Measurements from ENCODE around the gene DUOXA1.
"Not testable (repeated sequence)": the region's sequence is repeated elsewhere in the genome, so short reads cannot be mapped to it uniquely, and the experiment has no call there.

The DUOXA1 gene

DNA sequence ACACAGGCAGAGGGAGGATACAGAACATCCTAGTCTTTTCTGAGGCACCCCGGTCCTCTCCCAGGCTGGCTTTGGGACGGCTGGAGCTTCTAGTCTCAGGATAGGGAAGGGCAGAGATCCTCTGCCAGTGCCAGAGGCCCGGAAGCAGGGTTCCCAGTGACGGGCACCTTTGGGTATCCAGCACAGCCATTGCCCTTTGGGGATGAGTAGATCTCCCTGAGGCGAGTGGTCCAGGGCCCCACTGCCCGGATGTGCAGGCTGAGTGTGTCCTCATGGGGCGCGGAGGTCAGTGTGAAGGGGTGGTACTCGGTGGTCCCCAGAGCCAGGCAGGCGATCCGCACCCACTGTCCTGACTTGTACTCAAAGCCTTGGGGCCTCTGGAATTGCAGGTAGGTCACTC is 34.0 kb downstream of the DUOXA1 start:
- Mint-ChIP-seq H3K9me3 (no peaks in the 10 kb centered on the region), H3K4me1 (no peaks in the 10 kb centered on the region), H3K4me3 (no peak overlapping the region), H3K36me3 (no peaks in the 10 kb centered on the region), H3K27me3 (peaks cover 3% of the 10 kb centered on the region), H3K27ac (no peak overlapping the region)

DNA sequence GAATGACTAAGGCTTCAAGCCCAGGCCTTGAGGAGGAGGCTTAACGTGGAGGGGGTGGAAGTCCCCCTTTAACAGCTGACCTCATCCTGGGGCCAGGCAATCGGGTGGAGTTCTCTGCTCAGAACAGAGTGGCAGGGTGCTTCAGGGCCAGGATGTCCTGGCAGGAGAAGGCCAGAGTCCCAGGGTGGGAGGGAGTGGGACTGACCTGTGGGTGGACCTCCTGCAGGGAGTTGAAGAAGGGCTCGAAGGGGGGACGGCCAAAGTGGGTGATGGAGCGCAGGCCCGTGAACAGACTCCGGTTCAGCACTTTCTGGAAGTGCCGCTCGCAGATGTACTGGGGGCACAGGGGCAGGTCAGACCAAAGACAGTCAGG is 35.3 kb downstream of the DUOXA1 start:
- H3K27ac Mint-ChIP-seq: no peak overlapping the region
- H3K4me3 Mint-ChIP-seq: no peak overlapping the region
- H3K36me3 Mint-ChIP-seq: no peaks in the 10 kb centered on the region
- H3K27me3 Mint-ChIP-seq: peaks cover 6% of the 10 kb centered on the region
- H3K4me1 Mint-ChIP-seq: no peaks in the 10 kb centered on the region
- no peaks in the 10 kb centered on the region for H3K9me3 Mint-ChIP-seq

DNA sequence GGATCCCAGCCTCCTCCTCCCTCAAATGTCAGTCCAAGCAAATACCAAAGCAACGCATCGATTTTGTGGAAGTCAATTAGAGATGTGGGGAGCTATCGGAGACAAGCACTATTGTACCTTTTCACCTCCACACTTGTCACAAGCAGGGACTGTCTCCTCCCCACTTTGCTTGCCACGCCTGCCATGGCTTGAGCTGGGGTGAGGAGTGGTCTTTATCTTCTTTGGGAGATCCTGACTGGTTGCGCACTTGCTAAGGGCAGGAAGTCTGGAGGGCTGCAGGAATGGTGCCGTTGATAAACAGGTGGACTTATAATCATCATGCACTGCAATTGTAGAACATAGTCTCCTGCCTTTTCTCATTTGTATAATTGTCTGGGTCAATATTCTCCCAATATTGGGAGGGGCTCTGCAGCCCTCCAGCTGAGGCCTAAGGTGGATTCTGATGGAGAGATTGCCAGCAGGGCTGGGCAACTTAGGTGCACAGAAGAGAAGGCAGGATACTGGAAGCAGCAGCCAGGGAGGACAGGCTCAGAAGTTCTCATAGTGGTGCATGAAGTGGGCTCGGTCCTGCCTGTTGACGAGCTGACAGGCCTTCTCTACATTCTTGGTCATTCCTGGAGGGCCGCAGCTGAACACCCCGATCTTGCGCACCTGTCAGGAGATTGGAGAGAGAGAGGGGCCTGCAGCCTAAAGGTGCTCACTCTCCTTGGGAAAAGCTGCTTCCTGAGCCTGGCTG is 35.9 kb downstream of the DUOXA1 start:
- Mint-ChIP-seq H3K27me3 (peaks cover 7% of the 10 kb centered on the region), H3K4me3 (no peak overlapping the region), H3K36me3 (no peaks in the 10 kb centered on the region), H3K9me3 (no peaks in the 10 kb centered on the region), H3K4me1 (no peaks in the 10 kb centered on the region), H3K27ac (no peak overlapping the region)

DNA sequence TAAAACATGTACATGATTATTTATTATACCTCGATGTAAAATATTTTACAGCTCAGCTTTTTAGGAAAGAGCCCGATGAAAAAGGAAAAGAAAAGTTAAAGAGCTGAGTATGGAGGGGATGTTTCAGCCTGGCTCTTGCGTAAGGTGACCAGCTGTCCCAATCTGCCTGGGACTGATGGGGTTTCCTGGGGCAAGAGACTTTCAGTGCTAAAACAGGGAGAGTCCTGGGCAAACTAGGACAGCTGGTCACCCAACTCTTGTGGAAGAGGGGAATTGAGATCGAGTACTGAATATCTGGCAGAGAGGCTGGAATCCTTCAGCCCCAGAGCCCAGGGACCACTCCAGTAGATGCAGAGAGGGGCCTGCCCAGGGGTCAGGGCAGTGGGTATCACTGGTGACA is 36.7 kb downstream of the DUOXA1 start:
- no peak overlapping the region for H3K27ac Mint-ChIP-seq
- no peaks in the 10 kb centered on the region for H3K36me3 Mint-ChIP-seq
- H3K27me3 Mint-ChIP-seq: peaks cover 9% of the 10 kb centered on the region
- H3K9me3 Mint-ChIP-seq: no peaks in the 10 kb centered on the region
- no peak overlapping the region for H3K4me3 Mint-ChIP-seq
- no peaks in the 10 kb centered on the region for H3K4me1 Mint-ChIP-seq

DNA sequence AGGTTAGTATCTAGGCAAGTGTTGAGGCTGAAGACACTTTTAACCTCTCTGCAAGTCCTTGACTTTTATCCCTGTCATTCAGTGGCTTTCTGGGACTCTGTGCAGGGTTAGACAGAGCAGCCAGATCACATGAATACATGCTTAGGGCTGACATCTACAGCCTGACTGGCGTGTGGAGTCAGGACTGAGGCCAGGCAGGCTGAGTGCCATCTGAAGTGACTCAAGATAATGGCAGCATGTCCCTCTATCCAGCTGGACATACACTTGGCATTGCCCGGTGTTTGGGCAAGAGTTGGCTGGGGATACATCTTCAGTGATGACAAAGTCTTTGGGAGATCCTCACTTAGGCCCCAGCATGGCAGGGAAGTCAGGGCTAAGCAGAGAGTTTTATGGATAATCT is 38.1 kb downstream of the DUOXA1 start:
- H3K4me3 Mint-ChIP-seq: no peak overlapping the region
- no peaks in the 10 kb centered on the region for H3K36me3 Mint-ChIP-seq
- H3K27me3 Mint-ChIP-seq: peaks cover 10% of the 10 kb centered on the region
- no peaks in the 10 kb centered on the region for H3K9me3 Mint-ChIP-seq
- H3K4me1 Mint-ChIP-seq: no peaks in the 10 kb centered on the region
- no peak overlapping the region for H3K27ac Mint-ChIP-seq

DNA sequence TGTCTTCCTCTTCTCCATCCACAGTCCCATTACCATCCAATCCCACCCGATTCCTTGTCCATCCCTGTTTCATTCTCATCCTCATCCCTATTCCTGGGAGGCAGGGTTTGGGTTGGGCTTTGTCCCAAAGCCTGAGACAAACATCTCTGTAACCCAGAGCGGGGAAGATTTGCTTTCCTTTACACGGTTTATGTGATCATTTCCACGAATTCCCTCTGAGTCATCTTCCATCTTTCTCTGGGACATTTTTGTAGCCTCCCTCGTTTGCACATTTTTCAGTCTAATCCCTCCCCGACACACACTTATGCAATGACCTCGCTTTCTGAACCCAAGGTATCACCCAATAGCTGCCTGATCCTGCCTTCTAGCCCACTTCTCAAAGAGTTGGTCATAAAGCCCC is 38.5 kb downstream of the DUOXA1 start:
- H3K36me3 Mint-ChIP-seq: no peaks in the 10 kb centered on the region
- peaks cover 10% of the 10 kb centered on the region for H3K27me3 Mint-ChIP-seq
- no peak overlapping the region for H3K4me3 Mint-ChIP-seq
- H3K4me1 Mint-ChIP-seq: no peaks in the 10 kb centered on the region
- no peaks in the 10 kb centered on the region for H3K9me3 Mint-ChIP-seq
- no peak overlapping the region for H3K27ac Mint-ChIP-seq

DNA sequence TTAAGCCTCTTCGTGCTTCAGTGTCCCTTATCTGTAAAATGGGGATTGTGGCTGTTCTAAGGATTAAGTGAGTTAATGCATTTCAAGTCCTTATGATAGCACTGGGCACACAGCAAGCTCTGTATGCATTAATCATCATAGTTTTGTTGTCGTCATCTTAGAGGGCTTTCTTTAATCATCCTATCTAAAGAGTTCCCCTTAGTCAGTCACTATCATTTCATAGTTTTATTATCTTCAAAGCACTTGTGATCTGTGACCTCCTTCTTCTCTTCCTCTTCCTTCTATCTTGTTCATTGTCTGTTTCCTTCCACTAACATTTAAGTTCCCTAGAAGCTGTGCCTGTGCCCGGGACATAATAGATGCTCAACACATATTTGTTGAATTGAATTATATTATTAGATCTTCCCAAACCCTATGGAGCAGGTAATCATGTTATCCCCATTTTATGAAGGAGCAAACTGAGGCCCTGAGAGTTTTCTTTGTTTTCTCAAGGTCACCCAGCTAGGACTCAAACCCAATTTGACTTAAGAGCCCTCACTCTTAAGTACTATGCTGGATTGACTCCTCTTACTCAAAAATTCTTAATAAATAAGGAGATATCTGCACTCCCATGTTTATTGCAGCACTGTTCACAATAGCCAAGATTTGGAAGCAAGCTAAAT is 39.8 kb downstream of the DUOXA1 start:
- no peaks in the 10 kb centered on the region for H3K36me3 Mint-ChIP-seq
- no peak overlapping the region for H3K27ac Mint-ChIP-seq
- no peaks in the 10 kb centered on the region for H3K9me3 Mint-ChIP-seq
- no peak overlapping the region for H3K4me3 Mint-ChIP-seq
- H3K4me1 Mint-ChIP-seq: no peaks in the 10 kb centered on the region
- peaks cover 15% of the 10 kb centered on the region for H3K27me3 Mint-ChIP-seq

DNA sequence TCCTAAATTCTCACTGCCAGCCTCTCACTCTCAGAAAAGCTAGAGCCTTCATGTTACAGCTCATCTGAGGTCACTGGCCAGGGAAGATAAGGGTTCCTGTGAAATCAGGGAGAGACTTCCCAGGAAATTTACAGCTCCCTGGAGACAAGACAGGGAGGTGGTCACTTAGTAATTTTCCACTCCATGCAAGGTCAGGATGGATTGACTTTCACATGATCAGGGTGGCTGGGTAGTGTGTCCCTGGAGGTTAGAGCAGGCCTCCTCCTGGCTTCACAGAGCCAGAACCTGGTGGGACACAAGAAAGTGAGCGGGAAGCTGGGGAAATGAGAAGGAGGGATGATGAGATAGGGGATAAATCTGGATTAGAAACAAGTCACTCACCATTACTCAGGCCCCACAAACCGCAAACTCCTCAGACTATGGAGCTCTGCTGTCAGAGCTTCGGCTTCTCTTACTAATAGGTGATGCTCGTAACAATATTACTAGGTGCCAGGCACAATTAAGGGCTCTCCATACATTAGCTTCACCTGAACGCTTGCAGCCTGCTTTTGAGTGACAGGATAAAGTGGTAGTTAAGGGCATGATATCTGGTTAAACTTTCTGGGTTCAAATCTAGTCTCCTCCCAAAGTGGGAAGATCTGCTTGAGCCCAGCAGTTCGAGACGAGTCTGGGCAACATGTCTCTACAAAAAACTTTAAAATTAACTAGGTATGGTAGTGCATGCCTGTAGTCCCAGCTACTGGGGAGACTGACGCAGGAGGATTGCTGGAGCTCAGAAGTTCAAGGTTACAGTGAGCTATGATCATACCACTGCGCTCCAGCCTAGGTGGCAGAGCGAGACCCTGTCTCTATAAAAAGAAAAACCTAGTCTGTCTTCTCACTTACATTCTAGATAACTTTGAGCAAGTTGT is 40.6 kb downstream of the DUOXA1 start:
- no peaks in the 10 kb centered on the region for H3K4me1 Mint-ChIP-seq
- H3K36me3 Mint-ChIP-seq: no peaks in the 10 kb centered on the region
- no peaks in the 10 kb centered on the region for H3K9me3 Mint-ChIP-seq
- no peak overlapping the region for H3K4me3 Mint-ChIP-seq
- H3K27me3 Mint-ChIP-seq: peaks cover 15% of the 10 kb centered on the region
- no peak overlapping the region for H3K27ac Mint-ChIP-seq

DNA sequence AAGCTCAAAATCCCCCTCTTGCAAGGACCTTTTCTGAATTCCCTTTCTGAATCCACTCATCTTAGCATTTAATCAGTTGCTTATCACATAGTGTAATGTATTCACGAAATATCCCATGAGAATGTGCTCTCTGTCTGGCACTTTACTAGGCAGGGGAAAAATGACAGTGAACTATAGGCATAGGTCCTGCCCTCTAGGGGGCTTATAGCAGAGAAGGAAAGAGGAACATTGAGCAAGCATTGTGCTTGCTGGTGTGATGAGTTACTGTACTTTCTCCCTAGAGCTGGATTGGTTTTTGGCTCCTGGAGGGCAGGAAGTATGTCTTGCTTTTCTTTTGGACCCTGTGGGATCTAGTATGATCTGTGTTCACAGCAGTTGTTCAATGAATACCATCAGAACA is 42.2 kb downstream of the DUOXA1 start:
- Mint-ChIP-seq H3K9me3 (no peaks in the 10 kb centered on the region), H3K36me3 (no peaks in the 10 kb centered on the region), H3K27me3 (peaks cover 17% of the 10 kb centered on the region), H3K4me1 (no peaks in the 10 kb centered on the region), H3K27ac (no peak overlapping the region), H3K4me3 (no peak overlapping the region)

DNA sequence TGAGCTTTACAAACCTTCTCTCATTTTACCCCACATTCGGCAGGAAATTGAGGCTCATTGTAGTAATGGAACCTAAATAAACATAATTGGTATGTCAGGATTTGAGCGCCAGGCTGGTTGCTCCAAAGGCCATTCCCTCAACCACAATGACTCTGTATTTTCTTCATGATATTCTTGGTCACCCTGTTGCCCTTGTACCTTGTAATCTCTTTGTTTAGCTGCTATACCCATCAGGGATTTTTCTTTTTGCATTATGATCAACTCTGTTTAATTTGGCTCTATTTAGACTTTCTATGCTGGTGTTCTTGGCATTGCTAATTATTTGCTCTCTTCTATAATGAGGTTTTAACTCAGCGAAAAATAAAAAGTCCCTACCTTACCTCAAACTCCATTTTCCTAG is 45.5 kb downstream of the DUOXA1 start:
- H3K27me3 Mint-ChIP-seq: peaks cover 13% of the 10 kb centered on the region
- no peak overlapping the region for H3K27ac Mint-ChIP-seq
- no peaks in the 10 kb centered on the region for H3K36me3 Mint-ChIP-seq
- no peaks in the 10 kb centered on the region for H3K9me3 Mint-ChIP-seq
- no peaks in the 10 kb centered on the region for H3K4me1 Mint-ChIP-seq
- H3K4me3 Mint-ChIP-seq: no peak overlapping the region

DNA sequence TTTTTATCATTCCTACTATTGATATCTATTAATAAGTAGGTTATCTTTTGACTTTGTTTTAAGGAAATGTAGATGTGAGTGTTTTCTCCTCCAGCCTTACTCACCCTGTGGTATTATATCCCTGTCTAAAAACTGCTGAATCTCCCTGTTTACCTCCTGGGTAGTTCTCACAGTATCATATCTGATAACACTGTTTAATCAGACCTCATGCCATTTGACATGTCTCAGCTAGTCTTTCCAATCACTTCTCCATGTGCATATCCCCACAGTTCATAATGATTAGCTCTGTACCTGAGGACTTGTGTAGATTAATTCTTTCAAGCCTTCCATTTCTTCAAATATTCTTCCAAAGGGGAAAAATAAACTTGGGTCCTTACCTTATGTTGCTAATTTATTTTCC is 46.5 kb downstream of the DUOXA1 start:
- Mint-ChIP-seq H3K36me3 (no peaks in the 10 kb centered on the region), H3K4me3 (no peak overlapping the region), H3K27ac (no peak overlapping the region), H3K9me3 (no peaks in the 10 kb centered on the region), H3K27me3 (peaks cover 10% of the 10 kb centered on the region), H3K4me1 (no peaks in the 10 kb centered on the region)

DNA sequence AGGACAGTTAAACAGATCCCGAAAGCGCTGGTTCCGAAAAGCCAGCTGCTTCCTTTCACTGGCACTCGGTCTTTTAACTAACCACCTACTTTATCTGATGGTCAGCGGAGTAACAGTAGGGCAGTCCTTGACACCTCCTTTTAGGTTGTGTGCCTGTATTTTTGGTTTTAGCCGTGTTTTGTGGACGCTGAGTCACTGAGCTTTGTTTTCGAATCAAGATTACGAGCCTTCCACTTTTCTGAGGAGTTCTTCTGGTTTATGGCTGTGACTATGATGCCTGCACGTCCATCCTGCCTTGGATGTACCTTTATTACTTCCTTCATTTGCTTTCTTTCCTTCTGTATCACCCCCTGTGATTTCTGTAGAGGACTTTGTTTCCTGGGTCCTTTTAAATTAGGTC is 47.3 kb downstream of the DUOXA1 start:
- peaks cover 10% of the 10 kb centered on the region for H3K27me3 Mint-ChIP-seq
- not testable (repeated sequence) for H3K9me3 Mint-ChIP-seq, H3K4me1 Mint-ChIP-seq, H3K36me3 Mint-ChIP-seq, H3K27ac Mint-ChIP-seq, H3K4me3 Mint-ChIP-seq

DNA sequence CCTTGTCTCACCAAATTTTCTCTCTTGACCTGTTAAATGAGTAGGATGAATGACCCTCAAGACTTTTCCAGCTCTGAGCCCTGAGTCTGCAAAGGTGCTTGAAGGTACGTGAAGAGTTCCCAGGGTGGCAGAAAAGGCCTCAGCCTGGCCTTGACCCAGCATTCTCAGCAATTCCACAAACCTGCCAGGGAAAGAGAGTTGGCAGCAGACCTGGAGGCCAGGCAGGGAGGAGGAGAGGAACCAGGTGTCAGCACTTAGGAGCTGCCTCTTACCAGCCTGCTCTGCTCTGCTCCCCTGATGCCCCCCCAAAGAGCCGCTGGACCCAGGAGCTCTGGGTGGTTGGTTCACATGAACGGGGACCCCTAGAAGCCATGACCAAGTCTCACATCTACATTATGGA is 49.1 kb downstream of the DUOXA1 start:
- H3K9me3 Mint-ChIP-seq, H3K27ac Mint-ChIP-seq, H3K27me3 Mint-ChIP-seq: not testable (repeated sequence)

DNA sequence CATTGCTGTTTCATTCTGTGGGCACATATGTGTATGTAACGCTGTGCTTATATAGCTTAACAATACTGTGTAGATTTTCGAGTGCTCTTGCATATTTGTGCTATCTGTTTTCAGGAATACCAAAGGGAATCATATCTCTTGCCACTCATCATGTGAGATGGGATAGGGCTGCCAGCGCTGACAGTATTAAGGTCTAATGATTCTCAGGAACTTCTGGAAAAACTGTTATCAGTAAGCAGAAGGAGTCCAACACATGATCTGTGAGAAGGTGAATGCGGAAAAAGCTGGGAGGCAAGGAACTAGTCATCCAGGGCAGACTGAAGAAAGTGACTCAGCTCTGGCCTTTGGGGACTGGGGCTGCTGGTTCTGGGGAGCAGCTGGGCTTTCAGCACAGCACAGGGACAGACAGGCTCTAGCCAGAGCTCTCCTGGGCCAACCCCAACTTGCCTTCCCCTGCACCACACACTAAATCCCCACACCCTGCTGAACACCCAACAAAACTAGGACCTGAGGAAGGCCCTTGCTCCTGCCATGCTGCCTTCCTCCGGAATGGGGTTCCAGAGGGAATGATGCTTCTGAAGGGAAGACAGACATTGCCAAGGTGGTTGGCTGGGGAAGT is 49.9 kb downstream of the DUOXA1 start:
- not testable (repeated sequence) for H3K27ac Mint-ChIP-seq, H3K36me3 Mint-ChIP-seq, H3K4me3 Mint-ChIP-seq, H3K27me3 Mint-ChIP-seq, H3K4me1 Mint-ChIP-seq, H3K9me3 Mint-ChIP-seq

More for the DNA sequence above, 49.1 kb downstream of the DUOXA1 start:
- not testable (repeated sequence) for H3K36me3 Mint-ChIP-seq, H3K4me3 Mint-ChIP-seq, H3K4me1 Mint-ChIP-seq

DNA sequence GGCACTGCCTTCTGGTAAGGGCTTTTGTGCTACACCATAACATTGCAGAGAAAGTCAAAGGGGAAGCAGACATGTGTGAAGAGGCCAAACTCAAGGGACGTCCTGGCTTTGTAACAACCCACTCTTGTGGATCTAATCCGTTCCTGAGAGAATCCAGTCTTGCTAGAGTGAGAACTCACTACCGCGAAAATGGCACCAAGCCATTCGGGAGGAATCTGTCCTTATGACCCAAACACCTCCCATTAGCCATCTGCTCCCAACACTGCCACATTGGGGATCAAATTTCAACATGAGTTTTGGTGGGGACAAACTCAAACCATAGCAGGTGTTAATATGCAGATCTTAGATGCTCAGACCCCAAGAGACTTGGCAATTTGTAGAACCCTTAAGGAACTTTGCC is 50.5 kb downstream of the DUOXA1 start:
- H3K27me3 Mint-ChIP-seq, H3K9me3 Mint-ChIP-seq, H3K4me1 Mint-ChIP-seq, H3K36me3 Mint-ChIP-seq, H3K27ac Mint-ChIP-seq, H3K4me3 Mint-ChIP-seq: not testable (repeated sequence)

DNA sequence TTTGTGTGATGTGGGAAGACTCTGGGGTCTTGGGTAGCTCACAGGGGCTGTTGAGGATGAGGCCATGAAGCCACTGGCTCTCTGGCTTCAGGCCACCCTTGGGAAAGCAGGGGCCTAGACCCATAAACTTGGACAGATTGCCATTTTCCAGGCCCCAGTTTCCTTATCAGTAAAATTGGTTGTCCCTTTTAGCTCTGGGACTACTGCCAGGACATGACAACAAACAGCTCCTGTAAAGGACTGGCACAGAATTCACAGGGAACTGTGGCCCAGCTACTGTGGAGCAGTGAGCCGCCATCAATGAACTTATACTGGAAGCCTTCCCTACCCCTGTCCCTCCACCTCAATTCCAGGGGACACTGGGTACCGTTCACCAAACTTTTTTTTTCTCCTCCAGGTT is 52.3 kb downstream of the DUOXA1 start:
- not testable (repeated sequence) for H3K27ac Mint-ChIP-seq, H3K27me3 Mint-ChIP-seq, H3K9me3 Mint-ChIP-seq, H3K36me3 Mint-ChIP-seq, H3K4me1 Mint-ChIP-seq, H3K4me3 Mint-ChIP-seq
